Thyroid gland (tissue), 4 donors: ENCODE results near the gene RPL32. TPM values are rescaled to one million over a fixed set of nuclear protein-coding genes. Genes with fewer than 3 reads are reported as not detected.

Experiments
- DNase-seq, 2 donors: peaks; one replicate each; pipeline ENCODE4 v3.0.0-alpha.2; 2019
- H3K27ac ChIP-seq, 3 donors: fragments of 200-600 bp; sonication (generic); 1 replicate in 2 of 3; 2 replicates in 1 of 3; pipeline ENCODE4 v1.5.1; 2016 to 2019; ENCODE audit warnings: mild to moderate bottlenecking in 1 of 3, moderate library complexity in 1 of 3
- H3K27me3 ChIP-seq: fragments of 200-600 bp; sonication (generic); one replicate; pipeline ENCODE4 v1.5.1; 2019
- H3K36me3 ChIP-seq, 2 donors: fragments of 200-600 bp; sonication (generic); one replicate each; pipeline ENCODE4 v1.5.1; 2016 to 2019
- H3K4me1 ChIP-seq, 2 donors: fragments of 200-600 bp; sonication (generic); one replicate each; pipeline ENCODE4 v1.5.1; 2017 to 2019
- H3K4me3 ChIP-seq, 3 donors: fragments of 200-600 bp; sonication (generic); replicated peaks in 1 of 3; 1 replicate in 2 of 3; 2 replicates in 1 of 3; pipeline ENCODE4 v1.5.1; 2016; ENCODE audit warnings: mild to moderate bottlenecking in 1 of 3
- H3K9me3 ChIP-seq: fragments of 200-600 bp; sonication (generic); one replicate; pipeline ENCODE4 v1.5.1; 2017
- CTCF ChIP-seq, 6 experiments: fragments of 200-600 bp in 3 of 6; fragments of 450-650 bp in 3 of 6; sonication (generic) in 3 of 6; IDR thresholded peaks; one replicate each; pipeline ENCODE4 v1.5.1; 2016 to 2019; ENCODE audit warnings: antibody characterized with exemption in 6 of 6, mild to moderate bottlenecking in 2 of 6, inconsistent platforms in 1 of 6, moderate library complexity in 1 of 6
- POLR2A ChIP-seq, 2 donors: fragments of 450-650 bp; IDR thresholded peaks; one replicate each; pipeline ENCODE4 v1.6.1; 2017; ENCODE audit warnings: antibody characterized with exemption in 2 of 2, mild to moderate bottlenecking in 2 of 2, moderate library complexity in 1 of 2
- WGBS, 2 donors: methylation state at CpG; one replicate each; pipeline ENCODE4 v1.1.5; 2017; 5-methylcytosine and 5-hydroxymethylcytosine counted together
- intact Hi-C: fragments of 100-400 bp; cut with DNase I; formaldehyde crosslinking; loops from one replicate; pipeline ENCODE4 v1.15.1; 2023
- total RNA-seq, 4 donors: library from RNA; depleted of rRNA; stranded (reverse); fragments of >200 nt; gene quantifications; one replicate each; pipeline ENCODE4 v1.2.3, GENCODE V29; 2016

The RPL32 gene
- total RNA-seq, 4 donors from 2014 or later: 809 to 4,142 (median 1,511) TPM

DNA sequence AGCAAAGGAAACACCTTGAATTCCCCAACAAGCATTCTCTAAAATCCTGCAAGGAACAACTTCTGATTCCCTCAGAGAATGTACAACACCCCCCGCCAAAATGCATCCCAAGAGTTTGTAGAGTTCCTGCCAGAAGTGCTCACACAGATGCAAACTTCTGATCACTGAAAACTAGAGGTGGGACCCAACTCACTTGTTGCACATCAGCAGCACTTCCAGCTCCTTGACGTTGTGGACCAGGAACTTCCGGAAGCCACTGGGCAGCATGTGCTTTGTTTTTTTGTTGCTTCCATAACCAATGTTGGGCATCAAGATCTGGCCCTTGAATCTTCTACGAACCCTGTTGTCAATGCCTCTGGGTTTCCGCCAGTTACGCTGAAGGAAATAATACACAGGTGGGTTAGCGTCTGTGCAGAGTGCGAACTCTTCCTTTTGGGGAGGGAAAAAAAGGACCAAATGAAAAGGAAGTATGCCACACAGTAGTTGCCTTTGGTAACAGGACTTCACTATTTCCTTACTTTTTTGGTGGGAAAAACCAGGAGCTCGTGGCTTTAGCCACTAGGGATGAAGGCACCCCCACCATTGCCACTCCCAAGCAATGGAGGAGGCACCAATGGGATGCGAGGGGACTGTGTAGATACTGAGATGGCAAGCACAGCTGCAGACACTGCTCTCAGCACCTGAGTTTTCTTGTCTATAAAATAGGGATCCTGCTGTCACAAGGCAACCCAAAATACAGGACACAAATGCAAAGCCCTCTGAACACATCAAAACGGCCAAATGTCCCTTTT lies 2.0 kb downstream of the RPL32 start:
- Histone ChIP-seq H3K4me1 (peaks cover 8 to 24% of the 10 kb centered on the region in 2 donors), H3K4me3 (no peak overlapping the region), H3K9me3 (no peaks in the 10 kb centered on the region), H3K27ac (no peak overlapping the region), H3K27me3 (no peaks in the 10 kb centered on the region), H3K36me3 (peaks cover 36 to 53% of the 10 kb centered on the region in 2 donors)
- WGBS, 2 donors: 80 to 87% methylated on average over 11 of the region's 11 CpGs
- intact Hi-C loops: no loop called here
- no peak for DNase-seq
- no peak for TF ChIP-seq POLR2A (IDR thresholded peaks at IDR 0.05)
- TF ChIP-seq CTCF (IDR thresholded peaks at IDR 0.05): no peak

GRCh38 chr3:12838179-12838965 lies 3.0 kb downstream of the RPL32 start:
- intact Hi-C loops: no loop called here
- TF ChIP-seq CTCF (IDR thresholded peaks at IDR 0.05): no peak
- TF ChIP-seq POLR2A (IDR thresholded peaks at IDR 0.05): no peak
- WGBS, 2 donors: 83 to 86% methylated on average over 13 of the region's 13 CpGs
- H3K27ac ChIP-seq: no peak overlapping the region
- no peak overlapping the region for H3K4me3 ChIP-seq
- peaks cover 8 to 24% of the 10 kb centered on the region in 2 donors for H3K4me1 ChIP-seq
- no peaks in the 10 kb centered on the region for H3K27me3 ChIP-seq
- peaks cover 44 to 63% of the 10 kb centered on the region in 2 donors for H3K36me3 ChIP-seq
- H3K9me3 ChIP-seq: no peaks in the 10 kb centered on the region
- DNase-seq: no peak

DNA sequence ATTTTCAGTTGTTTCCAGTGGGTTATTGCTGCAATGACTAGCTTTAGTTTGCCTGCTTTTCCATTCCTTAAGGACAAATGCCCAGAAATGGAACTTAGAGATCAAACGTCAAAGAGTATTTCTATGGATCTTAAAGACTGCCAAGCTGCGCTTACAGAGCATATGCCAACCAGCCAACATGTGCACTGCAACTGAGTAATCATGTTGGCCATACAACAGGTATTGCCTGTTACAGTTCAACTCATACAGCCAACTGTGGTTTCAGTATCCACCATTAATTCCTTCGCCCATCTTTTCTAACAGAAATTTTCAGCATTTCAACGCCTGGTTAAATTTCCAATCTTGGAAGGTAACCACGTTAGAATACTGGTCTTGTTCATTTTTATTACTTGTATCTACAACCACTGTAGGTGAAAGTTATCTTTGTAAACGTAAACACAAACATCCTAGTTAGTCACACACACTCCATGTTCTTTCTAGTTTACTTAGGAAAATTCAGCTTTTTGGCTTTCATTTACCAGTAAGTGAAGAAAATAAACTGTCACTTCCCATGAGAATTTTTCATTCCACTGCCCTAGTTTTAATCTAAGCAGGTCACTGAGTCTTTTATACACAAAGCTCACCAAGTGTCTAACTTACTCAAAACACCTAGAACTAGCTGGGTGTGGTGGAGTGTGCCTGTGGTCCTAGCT lies 3.9 kb downstream of the RPL32 start:
- WGBS, 2 donors: 79 to 86% methylated on average over 6 of the region's 6 CpGs
- no peak overlapping the region for H3K27ac ChIP-seq
- intact Hi-C loops: no loop called here
- no peaks in the 10 kb centered on the region for H3K27me3 ChIP-seq
- TF ChIP-seq POLR2A (IDR thresholded peaks at IDR 0.05): no peak
- TF ChIP-seq CTCF (IDR thresholded peaks at IDR 0.05): no peak
- H3K4me1 ChIP-seq: peaks cover 8 to 24% of the 10 kb centered on the region in 2 donors
- H3K9me3 ChIP-seq: no peaks in the 10 kb centered on the region
- DNase-seq: no peak
- peaks cover 45 to 67% of the 10 kb centered on the region in 2 donors for H3K36me3 ChIP-seq
- H3K4me3 ChIP-seq: no peak overlapping the region

DNA sequence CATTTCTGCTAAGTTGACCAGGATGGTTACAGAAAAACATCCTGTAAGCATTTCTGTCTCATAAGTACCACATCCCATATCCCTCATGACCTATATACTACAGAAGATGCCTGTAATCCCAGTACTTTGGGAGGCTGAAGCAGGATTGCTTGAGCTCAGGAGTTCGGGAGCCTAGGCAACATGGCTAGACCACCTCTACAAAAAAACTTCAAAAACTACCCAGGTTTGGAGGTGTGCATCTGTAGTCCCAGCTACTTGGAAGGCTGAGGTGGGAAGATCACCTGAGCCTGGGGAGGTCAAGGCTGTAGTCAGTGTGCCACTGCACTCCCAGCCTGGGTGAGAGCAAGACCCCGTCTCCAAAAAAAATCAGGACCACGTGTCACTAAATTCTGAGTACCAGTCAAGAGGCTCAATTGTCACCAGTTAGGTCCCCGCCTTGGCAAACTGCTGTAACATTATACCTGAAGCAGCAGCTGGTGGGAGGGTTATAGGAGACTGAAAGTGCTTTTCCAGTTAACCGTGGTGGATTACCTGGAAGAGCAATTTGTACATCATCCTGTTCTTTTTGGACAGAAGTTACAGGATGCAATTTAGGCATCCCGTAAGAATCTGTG lies 6.2 kb downstream of the RPL32 start:
- TF ChIP-seq CTCF (IDR thresholded peaks at IDR 0.05) (no peak), POLR2A (IDR thresholded peaks at IDR 0.05) (no peak)
- Histone ChIP-seq H3K36me3 (peaks cover 50 to 67% of the 10 kb centered on the region in 2 donors), H3K4me1 (peaks cover 3 to 20% of the 10 kb centered on the region in 2 donors), H3K27me3 (no peaks in the 10 kb centered on the region), H3K27ac (no peak overlapping the region), H3K9me3 (no peaks in the 10 kb centered on the region), H3K4me3 (no peak overlapping the region)
- DNase-seq: no peak
- WGBS, 2 donors: 86 to 87% methylated on average over 6 of the region's 6 CpGs
- intact Hi-C loops: no loop called here
